GM21515 (cell line): ENCODE measurements around the gene RASA2.
A peak's percentile ranks its signal among the peaks of the same experiment; 100 is the strongest.

ENCODE experiments used
- ATAC-seq: cut with Tn5 transposase; IDR thresholded peaks from one replicate; pipeline ENCODE4 v1.9.1; 2021; ENCODE audit not compliant: unreplicated experiment

Gene RASA2, protein sequence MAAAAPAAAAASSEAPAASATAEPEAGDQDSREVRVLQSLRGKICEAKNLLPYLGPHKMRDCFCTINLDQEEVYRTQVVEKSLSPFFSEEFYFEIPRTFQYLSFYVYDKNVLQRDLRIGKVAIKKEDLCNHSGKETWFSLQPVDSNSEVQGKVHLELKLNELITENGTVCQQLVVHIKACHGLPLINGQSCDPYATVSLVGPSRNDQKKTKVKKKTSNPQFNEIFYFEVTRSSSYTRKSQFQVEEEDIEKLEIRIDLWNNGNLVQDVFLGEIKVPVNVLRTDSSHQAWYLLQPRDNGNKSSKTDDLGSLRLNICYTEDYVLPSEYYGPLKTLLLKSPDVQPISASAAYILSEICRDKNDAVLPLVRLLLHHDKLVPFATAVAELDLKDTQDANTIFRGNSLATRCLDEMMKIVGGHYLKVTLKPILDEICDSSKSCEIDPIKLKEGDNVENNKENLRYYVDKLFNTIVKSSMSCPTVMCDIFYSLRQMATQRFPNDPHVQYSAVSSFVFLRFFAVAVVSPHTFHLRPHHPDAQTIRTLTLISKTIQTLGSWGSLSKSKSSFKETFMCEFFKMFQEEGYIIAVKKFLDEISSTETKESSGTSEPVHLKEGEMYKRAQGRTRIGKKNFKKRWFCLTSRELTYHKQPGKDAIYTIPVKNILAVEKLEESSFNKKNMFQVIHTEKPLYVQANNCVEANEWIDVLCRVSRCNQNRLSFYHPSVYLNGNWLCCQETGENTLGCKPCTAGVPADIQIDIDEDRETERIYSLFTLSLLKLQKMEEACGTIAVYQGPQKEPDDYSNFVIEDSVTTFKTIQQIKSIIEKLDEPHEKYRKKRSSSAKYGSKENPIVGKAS

DNA sequence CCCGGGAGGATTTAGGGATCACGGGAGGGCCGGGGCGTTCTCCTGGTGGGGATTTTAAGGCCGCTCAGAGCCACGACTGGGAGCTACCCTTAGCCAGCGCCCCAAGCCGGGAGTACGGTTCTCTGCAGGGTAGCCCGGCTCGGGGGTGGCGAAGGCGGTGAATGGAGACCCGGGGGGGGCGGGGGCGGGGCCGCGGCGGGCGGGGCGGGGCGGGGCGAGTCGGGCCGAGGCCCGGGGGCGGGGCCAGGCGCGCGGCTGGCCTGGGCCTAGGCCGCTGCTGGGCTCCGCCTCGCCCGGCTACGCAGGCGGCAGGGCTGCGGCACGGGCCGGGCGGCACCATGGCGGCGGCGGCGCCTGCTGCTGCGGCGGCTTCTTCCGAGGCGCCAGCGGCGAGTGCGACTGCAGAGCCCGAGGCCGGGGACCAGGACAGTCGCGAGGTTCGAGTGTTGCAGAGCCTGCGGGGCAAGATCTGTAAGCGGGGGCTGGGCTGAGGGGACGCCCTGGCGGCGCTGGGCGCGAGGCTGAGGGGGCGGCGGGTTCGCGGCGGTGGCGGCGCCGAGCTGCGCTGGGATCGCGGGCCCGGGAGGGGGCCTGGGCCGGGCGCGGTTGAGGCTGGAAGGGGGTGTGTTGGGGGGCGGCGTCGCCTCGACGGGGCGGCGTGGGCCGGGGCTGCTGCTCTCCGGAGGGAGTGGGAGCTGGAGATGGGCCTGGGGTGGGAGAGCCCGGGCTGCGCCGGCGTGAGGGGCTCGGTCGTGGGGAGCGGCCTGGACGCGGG is at the start of gene RASA2:
TSS of gene RASA2 (plus strand) at position 282 of the 775 bp plus-strand sequence. CDS start at position 339, 57 bp downstream.
- peak; percentile 67 for ATAC-seq

DNA sequence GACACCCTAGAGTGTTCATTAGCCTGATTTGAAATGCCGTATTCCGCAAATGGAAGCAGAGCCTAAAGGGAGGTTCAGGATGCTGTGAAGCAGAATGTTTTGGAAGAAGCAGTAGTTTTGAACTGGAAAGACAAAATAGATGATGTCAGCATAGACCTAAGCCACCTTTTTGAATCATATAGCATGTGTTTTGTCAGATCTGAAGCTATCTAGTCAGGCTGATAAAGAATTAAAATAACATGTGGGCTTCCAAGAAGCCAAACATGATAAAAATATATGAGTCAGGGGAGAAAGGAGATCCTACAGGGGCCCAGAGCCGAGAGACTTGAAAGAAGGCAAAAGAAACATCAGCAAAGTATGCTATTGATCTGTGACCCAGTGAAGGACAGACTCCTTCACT is 47.2 kb upstream of the RASA2 start:
- no peak for ATAC-seq

DNA sequence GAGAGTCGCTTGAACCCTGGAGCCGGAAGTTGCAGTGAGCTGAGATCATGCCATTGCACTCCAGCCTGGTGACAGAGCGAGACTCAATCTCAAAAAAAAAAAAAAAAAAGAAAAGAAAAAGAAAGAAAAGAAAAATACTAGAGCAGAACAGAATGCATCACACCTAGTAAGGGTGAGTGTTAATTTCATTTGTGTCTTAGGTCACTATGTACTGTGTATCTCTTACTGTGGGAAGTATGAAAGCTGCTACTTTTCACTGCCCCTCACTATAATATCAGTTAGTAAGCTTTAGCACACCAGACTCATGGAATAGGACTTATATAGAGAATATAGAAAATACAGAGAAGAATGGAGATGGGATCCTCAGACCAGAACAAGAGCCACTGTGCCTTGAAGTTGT is 45.9 kb upstream of the RASA2 start:
- no peak for ATAC-seq

DNA sequence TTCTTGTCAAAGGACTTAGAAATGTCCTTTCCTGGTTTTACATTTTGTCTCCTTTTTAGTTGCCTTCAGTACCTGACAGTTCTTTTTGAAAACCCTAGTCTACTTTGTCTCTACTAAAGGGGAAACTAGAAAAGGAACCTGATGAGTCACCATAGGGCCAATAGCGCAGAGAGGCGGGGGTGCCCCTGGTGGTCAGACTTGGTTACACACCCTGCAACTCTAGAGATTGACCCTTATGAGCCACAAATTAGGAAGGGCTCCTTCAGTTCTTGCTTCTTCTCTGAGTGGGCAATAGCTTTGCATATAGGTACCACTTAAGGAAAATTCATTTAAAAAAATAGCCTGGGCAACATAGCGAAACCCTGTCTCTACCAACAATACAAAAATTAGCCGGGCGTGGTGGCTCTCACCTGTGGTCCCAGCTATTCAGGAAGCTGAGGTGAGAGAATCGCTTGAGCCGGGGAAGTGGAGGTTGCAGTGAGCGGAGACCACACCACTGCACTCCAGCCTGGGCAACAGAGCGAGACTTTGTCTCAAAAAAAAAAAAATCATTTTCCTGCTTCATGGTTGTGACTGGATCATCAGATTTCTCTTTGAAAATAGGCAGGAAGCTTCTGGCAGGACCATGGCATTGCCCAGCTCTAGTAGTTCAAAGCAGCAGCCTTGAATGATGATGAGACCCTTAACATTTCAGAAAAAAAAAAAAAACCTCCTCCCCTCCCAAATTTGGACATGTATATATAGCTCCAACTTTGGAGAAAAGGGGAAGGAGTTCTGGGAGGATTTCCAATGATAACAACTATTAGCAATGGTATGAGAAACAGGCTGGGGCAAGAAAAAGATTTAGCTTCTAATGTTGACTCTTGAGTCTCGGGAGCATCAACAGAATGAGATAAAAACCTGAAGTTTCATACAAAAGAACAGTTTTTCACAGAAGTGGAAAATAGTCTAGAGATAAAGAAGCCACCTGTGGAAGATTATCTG is 45.2 kb upstream of the RASA2 start:
- peak; percentile 97 for ATAC-seq

DNA sequence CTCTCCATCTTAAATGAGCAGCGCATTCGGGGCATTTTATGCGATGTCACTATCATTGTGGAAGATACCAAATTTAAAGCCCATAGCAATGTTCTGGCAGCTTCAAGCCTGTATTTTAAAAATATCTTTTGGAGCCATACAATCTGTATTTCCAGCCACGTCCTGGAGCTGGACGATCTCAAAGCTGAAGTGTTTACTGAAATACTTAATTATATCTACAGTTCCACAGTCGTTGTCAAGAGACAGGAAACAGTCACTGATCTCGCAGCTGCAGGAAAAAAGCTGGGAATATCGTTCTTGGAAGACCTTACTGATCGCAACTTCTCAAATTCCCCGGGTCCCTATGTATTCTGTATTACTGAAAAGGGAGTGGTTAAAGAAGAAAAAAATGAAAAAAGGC is 44.4 kb upstream of the RASA2 start:
- ATAC-seq, result no peak

DNA sequence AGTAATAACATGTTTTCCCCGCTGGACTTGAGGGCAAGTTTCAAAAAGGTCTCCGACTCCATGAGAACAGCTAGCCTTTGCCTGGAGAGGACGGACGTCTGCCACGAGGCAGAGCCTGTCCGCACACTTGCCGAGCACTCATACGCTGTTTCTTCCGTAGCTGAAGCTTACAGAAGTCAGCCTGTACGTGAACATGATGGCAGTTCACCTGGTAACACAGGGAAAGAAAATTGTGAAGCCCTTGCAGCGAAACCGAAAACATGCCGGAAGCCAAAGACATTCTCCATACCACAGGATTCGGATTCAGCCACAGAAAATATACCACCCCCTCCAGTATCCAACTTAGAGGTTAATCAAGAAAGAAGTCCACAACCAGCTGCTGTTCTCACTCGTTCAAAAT is 43.9 kb upstream of the RASA2 start:
- ATAC-seq, result no peak

DNA sequence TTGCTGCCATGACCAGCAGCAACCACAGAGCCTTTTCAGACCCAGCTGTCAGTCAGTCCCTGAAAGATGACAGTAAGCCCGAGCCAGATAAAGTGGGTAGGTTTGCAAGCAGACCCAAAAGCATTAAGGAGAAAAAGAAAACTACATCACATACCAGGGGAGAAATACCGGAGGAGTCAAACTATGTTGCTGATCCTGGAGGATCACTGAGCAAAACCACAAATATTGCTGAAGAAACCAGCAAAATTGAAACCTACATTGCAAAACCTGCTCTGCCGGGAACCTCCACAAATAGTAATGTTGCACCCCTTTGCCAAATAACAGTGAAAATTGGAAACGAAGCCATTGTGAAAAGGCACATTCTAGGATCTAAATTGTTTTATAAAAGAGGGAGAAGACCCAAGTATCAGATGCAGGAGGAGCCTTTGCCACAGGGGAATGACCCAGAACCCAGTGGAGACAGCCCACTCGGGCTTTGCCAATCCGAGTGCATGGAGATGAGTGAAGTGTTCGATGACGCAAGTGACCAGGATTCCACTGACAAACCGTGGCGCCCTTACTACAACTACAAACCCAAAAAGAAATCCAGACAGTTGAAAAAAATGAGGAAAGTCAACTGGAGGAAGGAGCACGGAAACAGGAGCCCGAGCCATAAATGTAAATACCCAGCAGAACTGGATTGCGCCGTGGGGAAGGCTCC is 42.1 kb upstream of the RASA2 start:
- ATAC-seq, result no peak

DNA sequence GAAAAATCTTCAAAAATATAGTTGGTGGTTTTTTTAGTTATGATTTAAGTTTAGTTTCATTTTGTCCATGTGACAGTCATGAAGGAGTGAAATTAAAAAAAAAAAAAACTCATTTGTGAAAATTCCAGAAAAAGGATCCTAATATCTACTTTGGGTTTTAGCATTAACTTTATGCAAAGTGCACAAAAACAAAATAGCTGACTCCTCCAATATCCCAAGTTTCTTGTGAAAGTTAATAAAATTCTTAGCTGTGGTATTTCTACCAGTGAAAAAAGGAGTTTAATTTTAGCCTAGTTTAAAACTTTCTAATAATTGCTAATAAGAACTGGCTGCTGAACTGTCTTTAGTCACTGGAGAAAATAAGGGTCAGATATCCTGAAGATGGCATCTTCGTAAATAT is 40.8 kb upstream of the RASA2 start:
- ATAC-seq, result no peak

DNA sequence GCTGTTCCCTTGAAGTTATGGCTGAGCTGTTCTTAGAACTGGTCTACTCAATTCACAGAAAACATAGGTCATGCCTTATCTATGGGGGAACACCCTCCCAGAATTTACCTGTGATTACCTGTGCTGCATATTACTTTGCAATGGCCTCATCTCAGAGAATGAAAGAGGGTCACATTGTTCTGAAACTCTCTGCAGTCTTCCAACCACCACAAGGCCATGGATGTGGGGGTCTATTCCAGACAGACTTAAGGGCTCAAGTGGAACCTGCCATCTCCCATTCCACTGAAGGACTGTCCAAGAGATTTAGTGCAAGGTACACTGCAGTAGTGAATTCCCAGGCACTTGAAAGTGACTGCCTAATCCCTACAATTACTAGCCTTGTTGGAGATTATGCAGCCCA is 40.1 kb upstream of the RASA2 start:
- ATAC-seq, result no peak

DNA sequence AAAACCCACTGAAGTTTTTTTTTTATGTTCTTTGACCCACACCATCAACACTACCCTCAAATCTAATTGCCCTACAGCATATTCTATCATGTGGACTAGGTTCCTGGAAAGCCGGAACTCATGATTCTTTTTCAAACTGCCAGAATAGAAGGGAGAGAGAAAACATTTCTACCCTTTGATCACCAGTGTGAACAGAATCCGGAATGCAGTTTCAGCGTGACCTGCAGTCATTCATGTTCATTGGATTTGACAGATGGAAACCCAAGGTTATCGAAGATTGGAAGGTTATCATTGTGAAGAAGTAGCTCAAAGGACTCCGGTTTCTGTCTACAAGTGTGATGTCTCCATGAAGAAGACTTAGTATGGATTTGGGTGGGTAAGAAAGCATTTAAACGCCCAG is 39.4 kb upstream of the RASA2 start:
- no peak for ATAC-seq

DNA sequence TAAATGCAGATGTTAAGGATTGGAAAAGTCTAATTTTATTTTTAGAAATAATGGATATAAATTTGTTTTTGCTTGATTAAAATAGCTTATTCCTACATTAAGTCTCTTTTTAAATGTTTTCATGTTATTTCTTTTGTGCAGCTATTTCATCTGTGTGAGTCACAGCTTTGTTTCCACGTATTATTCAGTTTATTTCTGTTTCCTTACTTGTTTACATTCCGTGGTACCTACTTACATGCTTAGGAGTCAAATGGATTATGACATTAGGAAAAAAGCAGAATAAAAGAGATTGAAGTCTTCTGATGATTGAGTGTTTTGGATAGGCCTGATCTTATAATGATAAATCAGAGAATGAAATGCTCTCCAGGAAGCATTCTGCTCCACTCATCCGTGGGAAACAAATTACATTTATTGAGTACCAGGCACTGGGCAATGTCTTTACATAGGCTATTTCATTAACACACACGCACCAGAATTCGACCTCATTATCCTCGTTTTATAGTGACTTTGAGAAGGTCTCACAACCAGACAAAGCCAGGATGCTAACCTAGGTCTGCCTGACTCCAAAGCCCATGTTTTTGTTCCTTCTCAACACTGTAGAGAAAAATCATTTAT is 38.1 kb upstream of the RASA2 start:
- ATAC-seq, result no peak

DNA sequence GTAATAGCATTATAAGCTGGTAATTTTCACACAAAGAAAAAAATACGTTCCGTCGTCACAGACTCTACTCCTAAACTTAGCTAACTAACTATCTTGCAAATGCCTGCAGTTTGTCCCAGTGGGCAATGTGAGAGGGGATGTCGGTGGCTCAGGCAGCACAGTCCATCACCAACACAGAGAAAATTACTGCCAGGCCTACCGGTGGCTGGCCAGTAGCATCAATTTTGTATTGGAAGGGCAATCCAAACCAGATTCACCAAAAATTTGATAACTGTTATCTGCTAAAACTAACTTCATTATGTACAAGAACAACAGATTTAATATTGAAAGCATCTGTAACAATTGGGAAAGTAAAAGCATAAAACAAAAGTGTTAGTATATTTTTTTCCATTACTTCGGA is 37.4 kb upstream of the RASA2 start:
- ATAC-seq, result no peak

DNA sequence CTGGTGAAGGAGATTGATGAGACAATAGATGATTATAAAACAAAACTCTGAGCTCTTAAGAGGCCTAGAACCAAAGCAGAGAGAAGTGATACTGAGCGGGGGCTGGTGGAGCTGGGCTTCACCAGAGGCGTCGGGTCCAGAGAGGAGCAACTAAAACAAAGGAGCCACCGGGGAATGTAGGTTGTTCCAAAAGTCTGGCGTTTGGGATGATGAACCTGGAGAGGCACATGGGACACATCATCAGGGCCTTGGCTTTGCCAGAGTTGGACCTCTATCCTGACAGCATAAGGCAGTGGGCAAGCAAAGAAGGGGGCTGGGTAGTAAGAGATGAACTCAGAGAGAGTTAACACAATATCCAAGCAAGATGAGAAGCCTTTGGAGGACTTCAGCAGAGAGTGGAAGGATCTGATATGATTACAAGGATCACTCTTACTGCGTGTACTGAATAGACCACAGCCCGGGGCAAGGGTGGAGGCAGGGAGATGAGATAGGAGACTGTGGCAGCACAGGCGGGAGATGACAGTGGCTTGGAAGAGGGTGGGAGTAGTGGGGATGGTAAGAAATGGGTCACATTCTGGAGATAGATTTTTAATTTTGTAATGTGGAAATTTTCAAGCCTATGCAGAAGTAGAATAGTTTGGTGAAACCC is 36.0 kb upstream of the RASA2 start:
- ATAC-seq, result no peak

DNA sequence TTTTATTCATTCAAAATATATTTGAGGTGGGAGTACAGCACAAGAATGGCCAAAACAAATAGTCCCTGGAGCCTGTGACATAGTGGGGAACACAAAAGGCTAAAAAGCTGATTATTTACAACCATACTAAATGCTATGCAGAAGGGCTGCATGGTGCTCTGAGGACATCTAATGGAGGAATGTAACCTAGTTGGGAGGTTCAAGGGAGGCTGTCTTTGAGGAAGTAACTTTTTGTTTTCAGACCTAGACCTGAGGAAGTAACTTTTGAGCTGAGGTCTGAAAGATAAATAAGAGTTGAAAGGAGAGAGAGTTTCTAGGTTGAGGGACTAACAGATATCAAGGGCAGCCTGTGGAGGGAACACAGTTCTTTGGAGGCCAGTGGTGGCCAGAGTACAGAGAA is 34.8 kb upstream of the RASA2 start:
- ATAC-seq, result peak; percentile 78

DNA sequence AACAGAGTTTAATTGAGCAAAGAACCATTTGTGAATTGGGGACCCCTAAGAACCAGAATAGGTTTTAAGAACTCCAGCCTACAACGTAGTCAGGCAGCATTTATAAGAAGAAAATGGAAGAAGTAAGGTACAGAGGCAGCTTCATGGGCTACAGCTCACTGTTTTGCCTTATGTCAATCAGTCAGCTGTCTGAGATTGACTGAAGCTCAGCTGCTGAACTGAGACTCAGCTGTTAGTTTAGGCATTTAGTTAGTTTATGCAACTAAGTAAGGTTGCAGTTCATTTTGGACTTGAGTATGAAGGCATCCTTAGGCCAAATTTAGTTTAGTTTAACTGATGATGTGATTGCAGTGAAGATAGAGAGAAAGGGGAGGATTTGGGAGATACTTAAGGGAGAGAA is 34.1 kb upstream of the RASA2 start:
- no peak for ATAC-seq

DNA sequence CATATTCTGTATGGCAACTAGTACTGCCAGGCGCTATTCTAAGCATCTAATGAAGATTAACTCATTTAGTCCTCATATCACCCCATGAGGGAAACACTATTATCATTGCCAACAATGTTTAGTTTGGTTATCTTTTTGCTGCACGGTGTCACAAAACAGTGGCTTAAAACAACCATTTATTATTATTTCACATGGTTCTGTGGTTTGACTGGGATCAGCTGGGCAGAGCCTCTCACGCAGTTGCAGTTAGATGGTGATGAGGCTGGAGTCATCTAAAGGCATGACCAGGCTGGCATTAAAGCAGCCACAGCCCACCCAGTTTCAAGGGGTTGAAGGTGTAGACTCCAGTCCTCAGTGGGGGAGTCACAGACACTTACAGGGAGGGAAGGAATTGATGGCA is 32.8 kb upstream of the RASA2 start:
- no peak for ATAC-seq

DNA sequence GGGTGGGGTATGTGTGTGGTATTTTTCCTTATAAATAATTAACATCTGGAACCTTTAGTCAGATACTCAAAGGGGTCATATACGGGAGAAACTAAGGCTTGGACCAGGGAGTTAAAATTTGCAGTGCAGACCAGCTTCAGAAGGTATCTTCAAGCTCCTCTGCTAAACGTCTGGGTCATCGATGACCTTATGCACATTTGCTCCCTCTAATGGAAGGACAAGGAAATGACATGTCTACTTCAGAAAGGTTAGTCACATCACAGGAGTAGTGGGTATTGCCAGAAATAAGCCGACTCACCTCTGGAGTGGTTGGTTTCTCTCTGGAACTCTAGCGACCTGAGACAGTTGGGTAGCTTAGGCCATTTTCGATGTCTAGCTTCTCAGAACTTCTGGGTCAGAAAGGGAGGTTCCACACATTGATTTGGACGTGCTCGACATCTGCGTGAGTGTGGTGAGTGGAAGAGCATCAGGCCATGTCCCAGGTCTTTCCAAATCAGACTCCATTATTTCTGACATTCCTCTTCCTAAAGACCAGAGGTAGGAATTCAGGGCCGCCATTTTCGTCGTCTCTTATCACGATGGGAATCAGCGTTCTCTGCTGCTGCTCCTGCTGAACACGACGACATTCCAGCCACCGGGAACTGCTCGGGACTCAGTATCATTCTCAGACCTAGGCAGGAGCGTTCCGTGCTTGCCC is 31.8 kb upstream of the RASA2 start:
- ATAC-seq, result peak; percentile 54

DNA sequence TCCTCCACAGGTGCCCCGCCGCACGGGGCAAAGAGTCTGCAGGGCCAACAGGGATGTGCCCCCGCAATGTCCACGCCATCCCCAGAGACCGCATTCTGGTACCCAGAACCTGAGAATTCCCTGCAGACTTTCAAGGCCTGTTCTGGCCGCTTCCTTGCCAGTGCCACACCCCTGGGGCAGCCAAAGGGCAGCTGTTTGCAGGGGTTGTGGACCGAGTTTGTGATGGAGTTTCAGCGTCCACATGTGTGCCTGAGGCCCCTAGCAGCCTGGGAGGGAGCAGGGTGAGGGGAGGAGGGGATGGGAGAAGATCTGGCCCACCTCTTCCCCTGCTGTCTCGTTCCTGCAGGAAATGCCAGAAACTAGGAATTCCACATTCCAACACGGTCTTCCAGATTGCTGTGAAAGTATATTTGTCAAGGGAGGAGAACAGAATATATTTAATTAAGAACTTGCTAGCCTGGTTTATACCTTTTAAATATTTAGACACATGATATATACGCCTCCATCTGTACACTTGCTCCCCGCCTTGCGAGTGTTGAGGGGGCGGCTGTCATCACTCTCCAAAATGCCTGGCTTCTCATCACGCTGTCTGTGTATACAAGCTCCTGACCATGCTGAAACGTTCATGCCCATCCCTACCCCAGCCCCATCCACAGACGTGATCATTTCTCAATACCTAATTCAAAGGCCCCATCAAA is 31.1 kb upstream of the RASA2 start:
- no peak for ATAC-seq
